AG10803 (cell line): ENCODE measurements around the gene ACSM2A.
"Not testable (repeated sequence)": the region's sequence is repeated elsewhere in the genome, so short reads cannot be mapped to it uniquely, and the experiment has no call there.

Experiments
- DNase-seq: peaks from one replicate; pipeline ENCODE4 v3.0.0; 2010; ENCODE audit warnings: low read depth
- H3K4me3 ChIP-seq: 2 replicates; pipeline ENCODE4 v1.5.1; 2011; ENCODE audit warnings: mild to moderate bottlenecking, low read length, control low read depth
- TF ChIP-seq, protein P1 (sequence below): conservative IDR thresholded peaks from 2 replicates; pipeline ENCODE4 v1.5.1; 2011; ENCODE audit warnings: mild to moderate bottlenecking, low read length, control low read depth, inconsistent platforms

ACSM2A gene, protein sequence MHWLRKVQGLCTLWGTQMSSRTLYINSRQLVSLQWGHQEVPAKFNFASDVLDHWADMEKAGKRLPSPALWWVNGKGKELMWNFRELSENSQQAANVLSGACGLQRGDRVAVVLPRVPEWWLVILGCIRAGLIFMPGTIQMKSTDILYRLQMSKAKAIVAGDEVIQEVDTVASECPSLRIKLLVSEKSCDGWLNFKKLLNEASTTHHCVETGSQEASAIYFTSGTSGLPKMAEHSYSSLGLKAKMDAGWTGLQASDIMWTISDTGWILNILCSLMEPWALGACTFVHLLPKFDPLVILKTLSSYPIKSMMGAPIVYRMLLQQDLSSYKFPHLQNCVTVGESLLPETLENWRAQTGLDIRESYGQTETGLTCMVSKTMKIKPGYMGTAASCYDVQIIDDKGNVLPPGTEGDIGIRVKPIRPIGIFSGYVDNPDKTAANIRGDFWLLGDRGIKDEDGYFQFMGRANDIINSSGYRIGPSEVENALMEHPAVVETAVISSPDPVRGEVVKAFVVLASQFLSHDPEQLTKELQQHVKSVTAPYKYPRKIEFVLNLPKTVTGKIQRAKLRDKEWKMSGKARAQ

DNA sequence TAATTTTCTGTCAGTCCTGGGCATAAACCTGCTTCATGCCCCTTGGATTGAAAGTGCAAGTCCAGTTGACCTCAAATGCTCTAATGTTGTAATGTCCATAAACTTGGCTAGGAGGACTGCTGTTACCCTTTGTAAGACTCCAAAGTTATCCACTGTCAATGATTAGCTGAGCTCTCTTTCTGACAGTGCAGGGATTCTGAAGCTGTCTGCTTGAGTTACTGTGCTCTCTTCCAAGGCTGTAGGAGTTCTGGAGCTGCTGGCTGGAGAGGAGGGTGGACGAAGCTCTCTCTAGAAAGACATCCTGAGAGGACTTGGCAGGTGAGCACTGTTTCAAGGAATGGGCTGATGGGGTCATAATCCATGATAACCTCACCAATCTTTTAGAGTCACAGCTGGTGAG, at the start of gene ACSM2A:
TSS of gene ACSM2A (plus strand) at position 158 of the 400 bp plus-strand sequence. CDS start 8,594 bp downstream, outside the sequence.
- not testable (repeated sequence) for H3K4me3 ChIP-seq, DNase-seq

DNA sequence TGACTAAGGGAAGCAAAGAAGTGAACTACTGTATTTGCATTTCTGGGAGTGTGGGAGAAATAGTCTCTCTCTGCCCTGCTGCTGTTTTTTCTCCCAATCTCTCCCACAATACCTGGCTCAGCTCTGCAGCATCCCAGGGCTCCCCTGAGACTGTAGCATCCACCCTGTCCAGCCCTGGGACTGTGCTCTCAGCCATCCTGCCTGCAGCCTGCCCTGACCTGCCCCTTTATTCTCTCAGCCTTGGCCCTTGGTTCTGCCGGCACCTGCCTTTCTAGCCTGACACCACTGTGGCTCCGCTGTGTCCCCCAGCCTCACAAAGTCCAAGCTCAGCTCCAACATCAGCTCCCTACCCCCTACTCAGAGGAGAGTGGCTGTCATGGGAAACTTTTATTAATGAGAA, 48.7 kb upstream of the ACSM2A start:
- TF ChIP-seq, protein P1, sequence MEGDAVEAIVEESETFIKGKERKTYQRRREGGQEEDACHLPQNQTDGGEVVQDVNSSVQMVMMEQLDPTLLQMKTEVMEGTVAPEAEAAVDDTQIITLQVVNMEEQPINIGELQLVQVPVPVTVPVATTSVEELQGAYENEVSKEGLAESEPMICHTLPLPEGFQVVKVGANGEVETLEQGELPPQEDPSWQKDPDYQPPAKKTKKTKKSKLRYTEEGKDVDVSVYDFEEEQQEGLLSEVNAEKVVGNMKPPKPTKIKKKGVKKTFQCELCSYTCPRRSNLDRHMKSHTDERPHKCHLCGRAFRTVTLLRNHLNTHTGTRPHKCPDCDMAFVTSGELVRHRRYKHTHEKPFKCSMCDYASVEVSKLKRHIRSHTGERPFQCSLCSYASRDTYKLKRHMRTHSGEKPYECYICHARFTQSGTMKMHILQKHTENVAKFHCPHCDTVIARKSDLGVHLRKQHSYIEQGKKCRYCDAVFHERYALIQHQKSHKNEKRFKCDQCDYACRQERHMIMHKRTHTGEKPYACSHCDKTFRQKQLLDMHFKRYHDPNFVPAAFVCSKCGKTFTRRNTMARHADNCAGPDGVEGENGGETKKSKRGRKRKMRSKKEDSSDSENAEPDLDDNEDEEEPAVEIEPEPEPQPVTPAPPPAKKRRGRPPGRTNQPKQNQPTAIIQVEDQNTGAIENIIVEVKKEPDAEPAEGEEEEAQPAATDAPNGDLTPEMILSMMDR: no peak
- DNase-seq: no peak
- no peak overlapping the region for H3K4me3 ChIP-seq

DNA sequence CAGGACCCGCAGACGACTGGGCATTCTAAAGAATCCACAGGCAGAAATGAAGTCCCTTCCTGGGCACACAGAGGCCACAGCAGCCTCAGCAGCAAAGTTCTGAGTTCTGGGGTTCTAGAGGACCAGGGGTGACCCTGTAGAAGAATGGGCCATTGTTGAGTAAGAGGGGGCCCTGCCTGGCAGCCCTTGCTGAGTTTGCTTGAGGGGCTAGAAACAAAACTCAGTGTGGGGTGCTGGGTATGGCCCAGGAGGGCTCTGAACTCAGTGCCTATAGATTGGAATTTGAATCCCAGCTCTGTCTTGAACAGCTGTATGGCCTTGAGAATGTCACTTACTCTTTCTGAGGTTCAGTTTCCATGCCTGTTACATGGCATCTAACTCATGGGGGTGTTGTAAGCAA, 46.7 kb upstream of the ACSM2A start, which contains the start of gene PDILT:
TSS of gene PDILT (minus strand) at position 101 of the 400 bp plus-strand sequence. CDS start 5,437 bp downstream, outside the sequence.
- no peak within 1 kb of the TSS for H3K4me3 ChIP-seq
- TF ChIP-seq, protein P1: no peak
- no peak for DNase-seq

DNA sequence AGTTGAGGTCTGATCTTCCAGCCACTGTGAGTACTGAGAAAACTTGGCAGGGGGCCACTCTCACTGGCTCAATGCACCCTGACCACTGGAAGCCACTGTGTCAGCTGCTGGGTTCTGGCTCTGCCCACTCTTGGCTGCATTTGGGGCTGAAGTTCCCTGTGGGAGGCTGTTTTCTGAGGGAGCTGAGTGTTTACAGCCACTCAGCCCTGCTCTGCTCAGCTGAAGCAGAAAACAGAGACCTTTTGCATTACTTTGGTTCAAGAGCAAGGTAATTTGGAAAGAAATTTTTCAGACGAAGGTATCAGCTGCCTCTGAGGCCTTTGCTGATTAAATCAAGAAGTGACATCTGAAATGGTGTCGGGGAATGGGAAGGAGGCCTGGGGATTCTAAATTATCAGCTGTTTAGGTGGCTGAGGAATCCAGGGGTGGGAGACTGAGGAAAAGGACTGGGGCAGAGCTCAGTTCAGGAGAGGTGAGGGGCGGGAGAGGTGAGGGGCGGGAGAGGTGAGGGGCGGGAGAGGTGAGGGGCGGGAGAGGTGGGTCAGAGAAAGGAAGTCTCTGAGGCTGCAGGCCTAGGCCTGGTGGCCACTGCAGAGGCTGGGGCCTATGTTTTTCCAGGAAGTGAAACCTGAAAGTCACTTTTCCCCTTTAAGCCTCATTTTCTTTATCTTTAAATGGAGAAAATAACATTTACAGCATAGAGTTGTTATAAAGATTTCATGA, 41.8 kb upstream of the ACSM2A start, which contains the start of gene ACSM5:
TSS of gene ACSM5 (plus strand) at position 137 of the 723 bp plus-strand sequence. CDS start 1,951 bp downstream, outside the sequence.
- no peak within 1 kb of the TSS for H3K4me3 ChIP-seq
- DNase-seq: no peak
- TF ChIP-seq, protein P1: no peak

DNA sequence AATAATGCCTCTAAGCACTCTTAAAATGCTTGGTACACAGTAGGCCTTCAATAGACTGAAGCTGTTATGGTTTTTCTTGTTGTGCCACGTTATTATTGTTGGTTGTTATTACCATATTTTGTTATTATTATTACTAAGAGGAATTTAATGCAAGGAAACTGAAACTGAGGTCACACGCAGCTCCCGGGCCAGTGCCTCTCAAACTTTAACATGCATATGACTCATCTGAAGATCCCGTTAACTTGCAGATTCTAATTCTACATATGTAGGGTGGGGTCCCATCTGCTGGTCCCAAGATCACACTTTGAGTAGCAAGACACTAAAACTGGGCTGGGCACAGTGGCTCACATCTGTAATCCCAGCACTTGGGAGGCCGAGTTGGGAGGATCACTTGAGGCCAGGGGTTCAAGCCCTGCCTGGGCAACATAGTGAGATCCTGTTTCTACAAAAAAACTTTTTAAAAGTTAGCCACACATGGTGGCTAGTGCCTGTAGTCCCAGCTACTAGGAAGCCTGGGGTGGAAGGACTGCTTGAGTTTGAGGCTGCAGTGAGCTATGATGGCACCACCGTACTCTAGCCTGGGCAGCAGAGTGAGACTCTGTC, 41.1 kb upstream of the ACSM2A start:
- TF ChIP-seq, protein P1: no peak
- no peak for DNase-seq
- H3K4me3 ChIP-seq: no peak overlapping the region

DNA sequence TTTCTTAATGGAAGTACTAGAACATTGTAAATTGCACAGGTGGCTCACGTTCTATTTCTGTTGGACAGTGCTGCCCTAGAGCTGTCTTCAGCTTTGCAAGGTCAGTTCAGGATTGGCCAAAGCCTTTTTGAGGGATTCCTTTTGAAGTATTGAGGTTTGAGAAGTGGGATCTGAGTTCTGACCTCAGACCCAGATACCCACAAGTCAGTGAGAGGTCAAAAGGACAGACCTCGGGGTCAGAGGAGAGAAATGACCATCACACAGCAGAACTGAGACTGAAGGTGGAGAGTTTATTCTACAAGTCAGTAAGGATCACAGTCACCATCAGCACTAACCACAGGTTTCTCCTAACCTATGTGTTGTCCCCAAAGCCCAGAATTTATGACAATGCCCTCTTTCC, 40.3 kb upstream of the ACSM2A start:
- H3K4me3 ChIP-seq: no peak overlapping the region
- no peak for DNase-seq
- TF ChIP-seq, protein P1: no peak

DNA sequence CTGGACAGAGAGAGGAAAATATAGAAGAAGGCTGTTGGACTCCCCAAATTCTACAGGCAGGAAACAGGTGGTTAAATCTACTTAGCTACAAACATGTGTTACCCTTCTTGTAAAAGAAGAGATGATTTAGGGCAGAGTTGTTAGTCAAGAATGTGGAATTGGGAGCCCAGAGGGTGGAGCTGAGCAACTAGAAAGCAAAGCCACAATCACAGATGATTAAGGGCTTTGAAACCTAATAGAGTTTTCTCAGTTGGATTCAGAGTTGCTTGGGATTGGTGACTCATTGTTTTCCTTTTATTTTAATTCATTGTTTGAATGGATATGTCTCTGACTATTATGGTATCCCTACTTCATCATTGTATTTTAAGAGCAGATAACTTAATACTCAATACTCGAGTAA, 35.8 kb upstream of the ACSM2A start:
- TF ChIP-seq, protein P1: no peak
- H3K4me3 ChIP-seq: no peak overlapping the region
- no peak for DNase-seq

DNA sequence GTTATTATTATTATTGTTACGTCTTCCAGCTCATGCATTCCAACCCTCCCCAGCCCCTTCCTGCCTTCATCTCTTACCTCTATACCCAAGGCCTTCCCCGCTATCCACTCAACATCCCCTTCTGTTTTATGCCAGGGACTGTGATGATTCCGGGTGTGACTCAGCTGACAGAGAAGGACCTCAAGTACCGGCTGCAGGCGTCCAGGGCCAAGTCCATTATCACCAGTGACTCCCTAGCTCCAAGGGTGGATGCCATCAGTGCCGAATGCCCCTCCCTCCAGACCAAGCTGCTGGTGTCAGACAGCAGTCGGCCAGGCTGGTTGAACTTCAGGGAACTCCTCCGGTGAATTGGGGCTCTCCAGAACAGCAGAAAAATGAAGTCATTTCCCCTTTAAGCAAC, 32.2 kb upstream of the ACSM2A start:
- not testable (repeated sequence) for H3K4me3 ChIP-seq, DNase-seq

DNA sequence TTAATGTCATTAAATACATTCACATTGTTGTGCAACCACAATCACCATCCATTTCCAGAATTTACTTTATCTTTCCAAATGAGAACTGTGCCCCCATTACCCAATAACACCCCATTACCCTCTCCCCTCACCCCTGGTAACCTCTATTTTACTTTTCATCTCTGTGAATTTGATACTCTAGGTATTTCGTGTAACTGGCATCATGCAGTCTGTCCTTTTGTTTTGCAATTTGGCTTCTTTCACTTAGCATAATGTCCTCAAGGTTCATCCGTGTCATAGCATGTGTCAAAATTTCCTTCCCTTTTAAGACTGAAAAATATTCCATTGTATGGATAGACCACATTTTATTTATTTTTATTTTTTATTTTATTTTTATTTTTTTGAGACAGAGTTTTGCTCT, 29.6 kb upstream of the ACSM2A start:
- not testable (repeated sequence) for H3K4me3 ChIP-seq, DNase-seq

DNA sequence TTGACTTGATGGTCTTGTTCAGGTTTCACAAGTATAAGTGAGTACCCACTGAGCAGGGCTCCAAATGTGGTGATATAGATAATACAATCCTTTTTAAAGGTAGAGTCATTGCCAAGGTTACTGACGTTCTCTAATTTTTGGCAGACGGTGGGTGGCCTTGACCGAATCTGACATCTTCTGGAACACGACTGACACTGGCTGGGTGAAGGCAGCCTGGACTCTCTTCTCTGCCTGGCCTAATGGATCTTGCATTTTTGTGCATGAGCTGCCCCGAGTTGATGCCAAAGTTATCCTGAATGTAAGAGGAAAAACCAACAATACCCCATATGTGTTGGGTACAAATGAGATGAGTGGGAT, 27.6 kb upstream of the ACSM2A start:
- not testable (repeated sequence) for H3K4me3 ChIP-seq, DNase-seq
